OCI-LY3 (cell line): ENCODE data around the gene EDAR.

Experiments
- H2AFZ ChIP-seq: fragments of 200-600, 300-600 bp; shearing (Covaris generic); 2 replicates; pipeline ENCODE4 v1.6.0; 2014; ENCODE audit warnings: antibody characterized with exemption, low read depth, low read length
- H3K27ac ChIP-seq: fragments of 200-600, 300-600 bp; sonication (generic); 2 replicates; pipeline ENCODE4 v1.5.1; 2014; ENCODE audit warnings: mild to moderate bottlenecking, low read length, moderate library complexity, mixed read lengths
- H3K27me3 ChIP-seq: fragments of 200-600, 300-600 bp; sonication (generic); 2 replicates; pipeline ENCODE4 v1.6.1; 2014; ENCODE audit warnings: low read depth, low read length, mixed read lengths
- H3K36me3 ChIP-seq: fragments of 200-600, 300-600 bp; sonication (generic); replicated peaks from 2 replicates; pipeline ENCODE3; 2014; ENCODE audit warnings: low read depth, low read length, mixed read lengths
- H3K4me1 ChIP-seq: fragments of 300-600, 200-600 bp; sonication (generic); 2 replicates; pipeline ENCODE4 v1.6.1; 2014; ENCODE audit warnings: low read length, mixed read lengths
- H3K4me2 ChIP-seq: fragments of 200-600, 300-600 bp; sonication (generic); 2 replicates; pipeline ENCODE4 v1.6.1; 2014; ENCODE audit warnings: low read length, mixed read lengths
- H3K4me3 ChIP-seq: fragments of 300-600, 200-600 bp; sonication (generic); 2 replicates; pipeline ENCODE4 v1.5.1; 2014; ENCODE audit warnings: antibody characterized with exemption, mild to moderate bottlenecking, low read length, moderate library complexity
- H3K79me2 ChIP-seq: fragments of 300-600, 200-600 bp; shearing (Covaris generic); 2 replicates; pipeline ENCODE4 v1.6.1; 2014; ENCODE audit warnings: mild to moderate bottlenecking, low read length, mixed read lengths
- H3K9ac ChIP-seq: fragments of 300-600, 200-600 bp; shearing (Covaris generic); 2 replicates; pipeline ENCODE4 v1.6.0; 2014; ENCODE audit warnings: mild to moderate bottlenecking, low read length, moderate library complexity
- H3K9me3 ChIP-seq: fragments of 200-600, 300-600 bp; shearing (Covaris generic); 2 replicates; pipeline ENCODE4 v1.6.1; 2014; ENCODE audit warnings: low read length, mixed read lengths; ENCODE audit not compliant: insufficient read depth
- H4K20me1 ChIP-seq: fragments of 200-600, 300-600 bp; sonication (generic); 2 replicates; pipeline ENCODE4 v1.6.1; 2016; ENCODE audit warnings: low read length, mixed read lengths; ENCODE audit not compliant: insufficient read depth
- CTCF ChIP-seq: fragments of 200-600, 300-600 bp; sonication (generic); IDR thresholded peaks from 2 replicates; pipeline ENCODE4 v1.5.1; 2014; ENCODE audit warnings: antibody characterized with exemption, low read length, low read depth
- EZH2phosphoT487 ChIP-seq: fragments of 200-600 bp; shearing (Covaris generic); IDR thresholded peaks from 2 replicates; pipeline ENCODE4 v1.6.1; 2018; ENCODE audit warnings: antibody characterized with exemption, mixed run types, low read depth

The EDAR gene

GRCh38 chr2:108906403-108907077 is 82.5 kb downstream of the EDAR start:
- Histone ChIP-seq H3K9me3 (no peaks in the 10 kb centered on the region), H3K4me2 (no peak overlapping the region), H3K36me3 (no peaks in the 10 kb centered on the region), H3K27ac (no peak overlapping the region), H3K9ac (no peak overlapping the region), H3K4me1 (no peaks in the 10 kb centered on the region), H3K4me3 (no peak overlapping the region), H3K27me3 (no peaks in the 10 kb centered on the region), H4K20me1 (no peaks in the 10 kb centered on the region), H3K79me2 (no peaks in the 10 kb centered on the region), H2AFZ (no peak overlapping the region)
- TF ChIP-seq EZH2phosphoT487, result no peak
- TF ChIP-seq CTCF, result no peak

GRCh38 chr2:108905906-108906305 is 83.1 kb downstream of the EDAR start:
- TF ChIP-seq CTCF (no peak), EZH2phosphoT487 (no peak)
- H2AFZ ChIP-seq, result no peak overlapping the region
- H3K79me2 ChIP-seq, result no peaks in the 10 kb centered on the region
- H3K4me3 ChIP-seq, result no peak overlapping the region
- no peaks in the 10 kb centered on the region for H3K4me1 ChIP-seq
- H3K36me3 ChIP-seq, result no peaks in the 10 kb centered on the region
- no peak overlapping the region for H3K9ac ChIP-seq
- no peak overlapping the region for H3K4me2 ChIP-seq
- H3K27ac ChIP-seq, result no peak overlapping the region
- H3K9me3 ChIP-seq, result no peaks in the 10 kb centered on the region
- H3K27me3 ChIP-seq, result no peaks in the 10 kb centered on the region
- H4K20me1 ChIP-seq, result no peaks in the 10 kb centered on the region

- H3K4me1 ChIP-seq, result no peaks in the 10 kb centered on the region
- H3K27me3 ChIP-seq, result no peaks in the 10 kb centered on the region
- H3K27ac ChIP-seq, result no peak overlapping the region
- H3K9ac ChIP-seq, result no peak overlapping the region
- no peaks in the 10 kb centered on the region for H3K9me3 ChIP-seq
- H2AFZ ChIP-seq, result no peak overlapping the region
- no peaks in the 10 kb centered on the region for H3K36me3 ChIP-seq
- no peak overlapping the region for H3K4me2 ChIP-seq
- H4K20me1 ChIP-seq, result no peaks in the 10 kb centered on the region
- H3K79me2 ChIP-seq, result no peaks in the 10 kb centered on the region
- H3K4me3 ChIP-seq, result no peak overlapping the region
- no peak for TF ChIP-seq CTCF
- no peak for TF ChIP-seq EZH2phosphoT487
Observed at GRCh38 chr2:108905176-108905575, 83.8 kb downstream of the EDAR start.

GRCh38 chr2:108904680-108905079 is 84.3 kb downstream of the EDAR start:
- H3K4me1 ChIP-seq, result no peaks in the 10 kb centered on the region
- H3K9me3 ChIP-seq, result no peaks in the 10 kb centered on the region
- no peaks in the 10 kb centered on the region for H3K27me3 ChIP-seq
- TF ChIP-seq CTCF (no peak), EZH2phosphoT487 (no peak)
- no peaks in the 10 kb centered on the region for H3K36me3 ChIP-seq
- no peak overlapping the region for H3K4me2 ChIP-seq
- no peaks in the 10 kb centered on the region for H4K20me1 ChIP-seq
- no peaks in the 10 kb centered on the region for H3K79me2 ChIP-seq
- no peak overlapping the region for H3K4me3 ChIP-seq
- no peak overlapping the region for H3K27ac ChIP-seq
- no peak overlapping the region for H2AFZ ChIP-seq
- no peak overlapping the region for H3K9ac ChIP-seq
